GM20000 (cell line): ENCODE results near the gene ARHGEF12.

ENCODE experiments used
- DNase-seq: peaks from one replicate; pipeline ENCODE4 v3.0.0; 2012; ENCODE audit warnings: low spot score
- CTCF ChIP-seq: IDR thresholded peaks from 2 replicates; pipeline ENCODE4 v1.5.1; 2012; ENCODE audit warnings: mild to moderate bottlenecking, control low read depth; ENCODE audit errors: extremely low read depth, missing control alignments

Gene ARHGEF12

DNA sequence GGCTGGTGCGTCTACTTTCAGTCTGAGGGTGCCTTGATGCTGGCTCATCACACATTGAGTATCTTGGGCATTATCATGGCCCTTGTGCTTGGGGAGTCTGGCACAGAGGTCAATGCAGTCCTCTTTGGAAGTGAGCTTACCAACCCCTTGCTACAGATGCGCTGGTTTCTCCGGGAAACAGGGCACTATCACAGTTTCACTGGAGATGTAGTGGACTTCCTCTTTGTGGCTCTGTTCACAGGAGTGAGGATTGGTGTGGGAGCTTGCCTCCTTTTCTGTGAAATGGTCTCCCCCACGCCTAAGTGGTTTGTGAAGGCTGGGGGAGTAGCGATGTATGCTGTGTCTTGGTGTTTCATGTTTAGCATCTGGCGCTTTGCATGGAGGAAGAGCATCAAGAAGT lies 6.2 kb upstream of the ARHGEF12 start:
- TF ChIP-seq CTCF, result no peak
- DNase-seq, result no peak

GRCh38 chr11:120331301-120331996 lies 4.8 kb upstream of the ARHGEF12 start:
- DNase-seq, result no peak
- TF ChIP-seq CTCF, result no peak

GRCh38 chr11:120332822-120333716 lies 3.1 kb upstream of the ARHGEF12 start:
- DNase-seq, result no peak
- no peak for TF ChIP-seq CTCF

- no peak for DNase-seq
- no peak for TF ChIP-seq CTCF
These were observed 2.4 kb upstream of the ARHGEF12 start for GRCh38 chr11:120333801-120334200.

DNA sequence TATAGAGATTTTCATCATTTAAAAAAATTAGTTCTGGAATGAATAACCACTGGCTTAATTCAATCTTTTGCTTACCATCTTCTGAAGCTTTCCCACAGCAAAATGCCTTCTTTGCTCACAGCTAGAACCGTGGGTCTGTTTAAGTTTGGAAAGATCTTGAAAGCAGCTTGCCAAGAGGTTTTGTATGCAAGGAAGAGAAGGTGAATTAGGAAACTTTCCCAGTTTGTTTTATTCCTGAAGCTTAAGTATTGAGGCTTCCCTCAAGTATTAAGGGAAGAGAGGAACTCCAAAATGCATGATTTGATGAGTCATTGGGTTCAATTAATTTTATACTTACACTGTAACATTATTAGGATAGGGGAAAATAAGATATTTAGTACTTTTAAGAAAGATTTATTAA lies 1.9 kb upstream of the ARHGEF12 start:
- DNase-seq, result no peak
- TF ChIP-seq CTCF, result no peak

- peak; percentile 36 for TF ChIP-seq CTCF
- DNase-seq, result peak; percentile 79
These were observed 1.2 kb upstream of the ARHGEF12 start for GRCh38 chr11:120334894-120335462.

GRCh38 chr11:120335556-120335907 lies 681 bp upstream of the ARHGEF12 start:
- TF ChIP-seq CTCF, result no peak
- DNase-seq, result peak; percentile 70
